Measurements from ENCODE around the gene MLH1.

The MLH1 gene

GRCh38 chr3:37026851-37027250 lies 33.5 kb downstream of the MLH1 start:
- Histone ChIP-seq H3K9me3 (ENCODE audit: insufficient read depth, low read length) (no peaks in the 10 kb centered on the region; the same call in 1 of the 2 replicates), H3K9ac (ENCODE audit: insufficient read length, low read depth) (no peak overlapping the region), H3K4me3 (ENCODE audit: insufficient read length, low read depth) (no peak overlapping the region), H3K4me1 (ENCODE audit: insufficient read depth, insufficient read length) (no peaks in the 10 kb centered on the region), H3K27me3 (ENCODE audit: insufficient read depth, insufficient read length) (no peaks in the 10 kb centered on the region), H3K36me3 (ENCODE audit: insufficient read depth, insufficient read length, low read length) (peaks cover 91% of the 10 kb centered on the region)
- DNase-seq (ENCODE audit: low read depth, low spot score): no peak
- TF ChIP-seq YY1 (IDR thresholded peaks at IDR 0.05; ENCODE audit: insufficient read depth, insufficient read length): no peak
- no peak for TF ChIP-seq ZNF274 (IDR thresholded peaks at IDR 0.05; ENCODE audit: low read depth, low read length)
- TF ChIP-seq SUZ12 (IDR thresholded peaks at IDR 0.05; ENCODE audit: extremely low read depth, insufficient read depth, insufficient read length): no peak

GRCh38 chr3:37028329-37028728 lies 35.0 kb downstream of the MLH1 start:
- no peak for DNase-seq (ENCODE audit: low read depth, low spot score)
- H3K36me3 ChIP-seq (ENCODE audit: insufficient read depth, insufficient read length, low read length): peaks cover 91% of the 10 kb centered on the region

GRCh38 chr3:37029111-37029510 lies 35.8 kb downstream of the MLH1 start:
- peaks cover 93% of the 10 kb centered on the region for H3K36me3 ChIP-seq (ENCODE audit: insufficient read depth, insufficient read length, low read length)
- TF ChIP-seq ZNF274 (IDR thresholded peaks at IDR 0.05; ENCODE audit: low read depth, low read length) (no peak), YY1 (IDR thresholded peaks at IDR 0.05; ENCODE audit: insufficient read depth, insufficient read length) (no peak), SUZ12 (IDR thresholded peaks at IDR 0.05; ENCODE audit: extremely low read depth, insufficient read depth, insufficient read length) (no peak)

More at GRCh38 chr3:37028329-37028728, 35.0 kb downstream of the MLH1 start:
- no peak for TF ChIP-seq YY1 (IDR thresholded peaks at IDR 0.05; ENCODE audit: insufficient read depth, insufficient read length)
- H3K4me3 ChIP-seq (ENCODE audit: insufficient read length, low read depth): no peak overlapping the region
- H3K9ac ChIP-seq (ENCODE audit: insufficient read length, low read depth): no peak overlapping the region
- H3K9me3 ChIP-seq (ENCODE audit: insufficient read depth, low read length): 0 out of 2 replicates have a peak, but pooled peaks cover 1% of the 10 kb centered on the region
- no peaks in the 10 kb centered on the region for H3K4me1 ChIP-seq (ENCODE audit: insufficient read depth, insufficient read length)
- H3K27me3 ChIP-seq (ENCODE audit: insufficient read depth, insufficient read length): no peaks in the 10 kb centered on the region

GRCh38 chr3:37029516-37030163 lies 36.3 kb downstream of the MLH1 start:
- Histone ChIP-seq H3K9me3 (ENCODE audit: insufficient read depth, low read length) (peaks cover 13% of the 10 kb centered on the region), H3K4me3 (ENCODE audit: insufficient read length, low read depth) (no peak overlapping the region)
- no peak for TF ChIP-seq YY1 (IDR thresholded peaks at IDR 0.05; ENCODE audit: insufficient read depth, insufficient read length)
- TF ChIP-seq ZNF274 (IDR thresholded peaks at IDR 0.05; ENCODE audit: low read depth, low read length): no peak
- TF ChIP-seq SUZ12 (IDR thresholded peaks at IDR 0.05; ENCODE audit: extremely low read depth, insufficient read depth, insufficient read length): no peak

More at GRCh38 chr3:37029111-37029510, 35.8 kb downstream of the MLH1 start:
- Histone ChIP-seq H3K9ac (ENCODE audit: insufficient read length, low read depth) (no peak overlapping the region), H3K27me3 (ENCODE audit: insufficient read depth, insufficient read length) (no peaks in the 10 kb centered on the region), H3K4me1 (ENCODE audit: insufficient read depth, insufficient read length) (no peaks in the 10 kb centered on the region), H3K4me3 (ENCODE audit: insufficient read length, low read depth) (no peak overlapping the region), H3K9me3 (ENCODE audit: insufficient read depth, low read length) (peaks cover 9% of the 10 kb centered on the region; the same call in 1 of the 2 replicates)
- no peak for DNase-seq (ENCODE audit: low read depth, low spot score)

GRCh38 chr3:37030588-37030987 lies 37.3 kb downstream of the MLH1 start:
- peaks cover 96% of the 10 kb centered on the region for H3K36me3 ChIP-seq (ENCODE audit: insufficient read depth, insufficient read length, low read length)
- TF ChIP-seq SUZ12 (IDR thresholded peaks at IDR 0.05; ENCODE audit: extremely low read depth, insufficient read depth, insufficient read length) (no peak), YY1 (IDR thresholded peaks at IDR 0.05; ENCODE audit: insufficient read depth, insufficient read length) (no peak), ZNF274 (IDR thresholded peaks at IDR 0.05; ENCODE audit: low read depth, low read length) (no peak)
- no peak overlapping the region for H3K9ac ChIP-seq (ENCODE audit: insufficient read length, low read depth)
- peaks cover 22% of the 10 kb centered on the region for H3K9me3 ChIP-seq (ENCODE audit: insufficient read depth, low read length)
- H3K4me1 ChIP-seq (ENCODE audit: insufficient read depth, insufficient read length): no peaks in the 10 kb centered on the region
- no peaks in the 10 kb centered on the region for H3K27me3 ChIP-seq (ENCODE audit: insufficient read depth, insufficient read length)
- no peak overlapping the region for H3K4me3 ChIP-seq (ENCODE audit: insufficient read length, low read depth)
- DNase-seq (ENCODE audit: low read depth, low spot score): no peak

More at GRCh38 chr3:37029516-37030163, 36.3 kb downstream of the MLH1 start:
- no peak overlapping the region for H3K9ac ChIP-seq (ENCODE audit: insufficient read length, low read depth)
- H3K27me3 ChIP-seq (ENCODE audit: insufficient read depth, insufficient read length): no peaks in the 10 kb centered on the region
- H3K36me3 ChIP-seq (ENCODE audit: insufficient read depth, insufficient read length, low read length): peaks cover 94% of the 10 kb centered on the region
- H3K4me1 ChIP-seq (ENCODE audit: insufficient read depth, insufficient read length): no peaks in the 10 kb centered on the region
- no peak for DNase-seq (ENCODE audit: low read depth, low spot score)

GRCh38 chr3:37031096-37031682 lies 37.9 kb downstream of the MLH1 start:
- peaks cover 96% of the 10 kb centered on the region for H3K36me3 ChIP-seq (ENCODE audit: insufficient read depth, insufficient read length, low read length)
- no peaks in the 10 kb centered on the region for H3K4me1 ChIP-seq (ENCODE audit: insufficient read depth, insufficient read length)
- no peaks in the 10 kb centered on the region for H3K27me3 ChIP-seq (ENCODE audit: insufficient read depth, insufficient read length)

GRCh38 chr3:37032961-37033360 lies 39.6 kb downstream of the MLH1 start:
- H3K36me3 ChIP-seq (ENCODE audit: insufficient read depth, insufficient read length, low read length): peaks cover 93% of the 10 kb centered on the region
- DNase-seq (ENCODE audit: low read depth, low spot score): no peak

More at GRCh38 chr3:37031096-37031682, 37.9 kb downstream of the MLH1 start:
- DNase-seq (ENCODE audit: low read depth, low spot score): no peak
- Histone ChIP-seq H3K9ac (ENCODE audit: insufficient read length, low read depth) (no peak overlapping the region), H3K9me3 (ENCODE audit: insufficient read depth, low read length) (peaks cover 28% of the 10 kb centered on the region), H3K4me3 (ENCODE audit: insufficient read length, low read depth) (no peak overlapping the region)
- TF ChIP-seq ZNF274 (IDR thresholded peaks at IDR 0.05; ENCODE audit: low read depth, low read length) (no peak), SUZ12 (IDR thresholded peaks at IDR 0.05; ENCODE audit: extremely low read depth, insufficient read depth, insufficient read length) (no peak), YY1 (IDR thresholded peaks at IDR 0.05; ENCODE audit: insufficient read depth, insufficient read length) (no peak)

More at GRCh38 chr3:37032961-37033360, 39.6 kb downstream of the MLH1 start:
- Histone ChIP-seq H3K9ac (ENCODE audit: insufficient read length, low read depth) (no peak overlapping the region), H3K9me3 (ENCODE audit: insufficient read depth, low read length) (peaks cover 33% of the 10 kb centered on the region), H3K27me3 (ENCODE audit: insufficient read depth, insufficient read length) (no peaks in the 10 kb centered on the region), H3K4me3 (ENCODE audit: insufficient read length, low read depth) (no peak overlapping the region), H3K4me1 (ENCODE audit: insufficient read depth, insufficient read length) (no peaks in the 10 kb centered on the region)
- TF ChIP-seq SUZ12 (IDR thresholded peaks at IDR 0.05; ENCODE audit: extremely low read depth, insufficient read depth, insufficient read length): no peak
- TF ChIP-seq YY1 (IDR thresholded peaks at IDR 0.05; ENCODE audit: insufficient read depth, insufficient read length): no peak
- TF ChIP-seq ZNF274 (IDR thresholded peaks at IDR 0.05; ENCODE audit: low read depth, low read length): no peak
